Panc1 (cell line): Measurements from ENCODE around the gene NFKBIL1. TPM values are rescaled to one million over a fixed set of nuclear protein-coding genes. Genes with fewer than 3 reads are reported as not detected.

Experiments
- ATAC-seq: fragments of 200-7000 bp; cut with Tn5 transposase; 2 replicates; pipeline ENCODE4 v1.9.1; 2020; ENCODE audit warnings: mild to moderate bottlenecking, moderate library complexity
- BruUV-seq: library from RNA; stranded (reverse); fragments of 400-500 nt; replicated peaks from 2 replicates; lab custom pipeline; 2021; lab: Mats Ljungman, UMichigan
- CTCF ChIA-PET: fragments of 300-600 bp; sonication (Branson Sonifier 250); formaldehyde crosslinking; loops from one replicate; lab custom pipeline; 2022; ENCODE audit warnings: antibody characterized with exemption; lab: Charles Lee
- POLR2A ChIA-PET: fragments of 300-600 bp; sonication (Branson Sonifier 250); formaldehyde crosslinking; loops from one replicate; lab custom pipeline; 2022; ENCODE audit warnings: antibody characterized with exemption; lab: Charles Lee
- DNase-seq: peaks from one replicate; pipeline ENCODE4 v3.0.0-alpha.2; 2010; ENCODE audit warnings: low read depth, low spot score
- H3K27ac ChIP-seq: 2 replicates; pipeline ENCODE4 v1.5.1; 2011; ENCODE audit warnings: mild to moderate bottlenecking, low read length, inconsistent platforms
- H3K27me3 ChIP-seq: fragments of 200-500 bp; sonication (Bioruptor generic); 2 replicates; pipeline ENCODE4 v1.6.0; 2014; ENCODE audit warnings: low read length, inconsistent platforms; ENCODE audit not compliant: control insufficient read depth, insufficient read depth
- H3K36me3 ChIP-seq: fragments of 200-500 bp; sonication (Bioruptor generic); 2 replicates; pipeline ENCODE4 v1.5.1; 2014; ENCODE audit warnings: inconsistent platforms, mild to moderate bottlenecking, low read length, moderate library complexity; ENCODE audit not compliant: control insufficient read depth, insufficient read depth
- H3K4me1 ChIP-seq: 2 replicates; pipeline ENCODE4 v1.5.1; 2011; ENCODE audit warnings: inconsistent platforms, mild to moderate bottlenecking, low read length, moderate library complexity; ENCODE audit not compliant: control insufficient read depth, insufficient read depth
- H3K4me3 ChIP-seq, 2 experiments: 2 replicates each; pipeline ENCODE4 v1.5.1; 2011 to 2012; ENCODE audit warnings: low read depth in 2 of 2, low read length in 2 of 2, mild to moderate bottlenecking in 2 of 2, inconsistent platforms in 1 of 2, moderate library complexity in 1 of 2
- H3K9me3 ChIP-seq: fragments of 200-500 bp; sonication (Bioruptor generic); 2 replicates; pipeline ENCODE4 v1.5.1; 2014; ENCODE audit warnings: low read depth, mild to moderate bottlenecking, inconsistent platforms, low read length, moderate library complexity; ENCODE audit not compliant: control insufficient read depth, insufficient read depth
- CTCF ChIP-seq: fragments of 450-650 bp; IDR thresholded peaks from 2 replicates; pipeline ENCODE4 v1.5.1; 2017; ENCODE audit warnings: mild to moderate bottlenecking
- POLR2AphosphoS5 ChIP-seq: IDR thresholded peaks from 2 replicates; pipeline ENCODE4 v1.6.1; 2012; ENCODE audit warnings: mild to moderate bottlenecking, low read depth, low read length, moderate library complexity
- REST ChIP-seq, 2 experiments: IDR thresholded peaks; 2 replicates each; pipeline ENCODE4 v1.6.1; 2011 to 2012; ENCODE audit warnings: low read depth in 2 of 2, control low read depth in 1 of 2, low read length in 1 of 2, mild to moderate bottlenecking in 1 of 2, moderate library complexity in 1 of 2; ENCODE audit not compliant: insufficient read depth in 1 of 2
- SIN3A ChIP-seq: IDR thresholded peaks from 2 replicates; pipeline ENCODE4 v1.6.1; 2012; ENCODE audit warnings: low read depth, mild to moderate bottlenecking, low read length, moderate library complexity, borderline replicate concordance; ENCODE audit not compliant: insufficient read depth
- TCF7L2 ChIP-seq: IDR thresholded peaks from 2 replicates; pipeline ENCODE4 v1.6.1; 2011; ENCODE audit warnings: mild to moderate bottlenecking, low read depth, low read length, inconsistent platforms
- in situ Hi-C: cut with HindIII; loops from 2 replicates; pipeline ENCODE4 v1.10.0; 2016; ENCODE audit warnings: low sequenced_read_pairs, low pct_unique_long_range_greater_than_20kb
- intact Hi-C: fragments of 100-400 bp; cut with micrococcal nuclease; formaldehyde crosslinking; loops from one replicate; pipeline ENCODE4 v1.10.0; 2022; ENCODE audit not compliant: unreplicated experiment
- total RNA-seq: library from RNA; stranded (reverse); gene quantifications from one replicate; pipeline ENCODE4 v1.2.1, GENCODE V29; 2021; ENCODE audit not compliant: unreplicated experiment

The NFKBIL1 gene
- total RNA-seq, 1 experiment from 2014 or later: 27.9 TPM

GRCh38 chr6:31576897-31577578 lies 29.6 kb downstream of the NFKBIL1 start:
- CTCF ChIA-PET: interaction anchor here (0.9 to 1.2 kb wide), 2 partner anchors 19 to 22 kb away, joined by 3 to 4 read pairs; no protein-coding TSS in a partner anchor
- no peak for TF ChIP-seq CTCF
- TF ChIP-seq POLR2AphosphoS5: no peak
- no peak for TF ChIP-seq TCF7L2
- TF ChIP-seq SIN3A: no peak
- TF ChIP-seq REST (IDR thresholded peaks at IDR 0.05; ENCODE audit: insufficient read depth in 1 of 2, low read depth in 2 of 2, low read length in 1 of 2): no peak
- Histone ChIP-seq H3K4me1 (peaks cover 19% of the 10 kb centered on the region), H3K36me3 (no peaks in the 10 kb centered on the region), H3K27ac (peak overlapping the region; percentile 78; the same call in 1 of the 2 replicates), H3K4me3 (no peak overlapping the region), H3K27me3 (no peaks in the 10 kb centered on the region), H3K9me3 (no peaks in the 10 kb centered on the region)
- in situ Hi-C loops: no loop called here
- intact Hi-C loops: no loop called here
- DNase-seq (no peak), ATAC-seq (no peak)
- BruUV-seq: no TSS peak
- POLR2A ChIA-PET: interaction anchor here (0.6 to 1.0 kb wide), 2 partner anchors 161 to 314 kb away, joined by 3 to 5 read pairs; no protein-coding TSS in a partner anchor

- H3K4me3 ChIP-seq: no peak overlapping the region
- peak overlapping the region; percentile 78 for H3K27ac ChIP-seq
- no peaks in the 10 kb centered on the region for H3K9me3 ChIP-seq
- ChIA-PET POLR2A (interaction anchor here (0.6 to 1.0 kb wide), 2 partner anchors 160 to 313 kb away, joined by 3 to 5 read pairs; no protein-coding TSS in a partner anchor), CTCF (interaction anchor here (0.6 kb wide), 1 partner anchor 80 kb away, joined by 6 read pairs; the partner anchor contains the start of gene MICB)
- no peaks in the 10 kb centered on the region for H3K27me3 ChIP-seq
- intact Hi-C loops: no loop called here
- TF ChIP-seq CTCF (no peak), TCF7L2 (no peak), POLR2AphosphoS5 (no peak), SIN3A (no peak), REST (IDR thresholded peaks at IDR 0.05; ENCODE audit: insufficient read depth in 1 of 2, low read depth in 2 of 2, low read length in 1 of 2) (no peak)
- peaks cover 22% of the 10 kb centered on the region for H3K4me1 ChIP-seq
- in situ Hi-C loops: no loop called here
- DNase-seq (no peak), ATAC-seq (no peak)
- H3K36me3 ChIP-seq: no peaks in the 10 kb centered on the region
- no TSS peak for BruUV-seq
Observed at GRCh38 chr6:31577579-31577966, 30.2 kb downstream of the NFKBIL1 start.
